ENCODE data around the gene DNM3.
"Not testable (repeated sequence)": the region's sequence is repeated elsewhere in the genome, so short reads cannot be mapped to it uniquely, and the experiment has no call there.

Gene DNM3

DNA sequence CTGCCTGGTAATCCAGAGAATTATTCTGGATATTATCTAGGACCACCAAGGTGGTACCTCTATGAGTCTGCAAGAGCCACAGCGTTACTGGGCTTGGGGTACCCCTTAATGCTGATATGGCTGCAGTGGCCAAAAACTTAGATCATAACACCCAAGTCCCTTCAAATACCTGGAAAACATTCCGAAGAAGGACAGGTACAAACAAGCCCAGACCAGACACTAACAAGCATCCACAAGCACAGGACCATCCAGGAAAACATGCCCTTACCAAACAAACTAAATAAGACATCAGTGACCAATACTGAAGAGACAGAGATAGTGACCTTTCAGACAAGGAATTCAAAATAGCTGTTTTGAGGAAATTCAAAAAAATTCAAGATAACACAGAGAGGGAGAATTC is 582.0 kb downstream of the DNM3 start:
- DNase-seq (ENCODE audit: low read depth): no peak

DNA sequence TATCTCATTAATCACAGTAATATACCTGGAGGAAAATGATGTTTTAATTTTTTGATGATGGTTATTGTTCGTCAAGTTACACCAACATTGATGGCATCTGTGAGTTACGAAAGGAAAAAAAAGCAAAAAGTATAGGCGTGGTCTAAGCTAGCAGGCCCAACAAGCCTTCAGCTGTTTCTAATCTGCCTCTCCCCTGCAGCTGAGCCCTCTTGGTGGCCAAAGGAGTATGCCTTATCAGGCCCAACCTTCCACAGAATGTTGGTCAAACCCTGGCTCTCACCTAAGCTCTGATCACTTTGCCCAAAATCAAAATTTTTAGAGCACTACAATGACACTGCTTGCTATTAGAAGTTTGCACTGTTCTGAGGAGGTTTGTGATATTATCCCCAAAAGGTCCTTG is 584.0 kb downstream of the DNM3 start:
- DNase-seq (ENCODE audit: low read depth): no peak

DNA sequence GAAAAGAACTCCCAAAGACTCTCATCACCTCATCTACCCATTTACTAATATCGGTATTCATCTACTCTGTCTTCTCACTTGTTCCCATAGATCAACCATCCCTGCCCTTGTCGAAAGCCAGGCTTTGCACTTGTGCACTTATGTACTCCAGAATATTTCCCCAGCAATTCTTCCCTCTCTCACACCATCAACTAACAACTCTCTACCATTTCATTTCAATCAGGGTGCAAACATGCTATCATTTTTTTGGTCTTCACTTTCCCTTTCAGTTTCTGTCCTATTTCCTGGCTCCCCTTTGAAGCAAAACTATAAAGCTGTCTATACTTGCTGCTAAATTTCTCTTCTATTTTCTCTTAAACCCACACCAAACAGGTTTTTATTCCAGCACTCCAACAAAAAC is 585.9 kb downstream of the DNM3 start:
- no peak for DNase-seq (ENCODE audit: low read depth)

DNA sequence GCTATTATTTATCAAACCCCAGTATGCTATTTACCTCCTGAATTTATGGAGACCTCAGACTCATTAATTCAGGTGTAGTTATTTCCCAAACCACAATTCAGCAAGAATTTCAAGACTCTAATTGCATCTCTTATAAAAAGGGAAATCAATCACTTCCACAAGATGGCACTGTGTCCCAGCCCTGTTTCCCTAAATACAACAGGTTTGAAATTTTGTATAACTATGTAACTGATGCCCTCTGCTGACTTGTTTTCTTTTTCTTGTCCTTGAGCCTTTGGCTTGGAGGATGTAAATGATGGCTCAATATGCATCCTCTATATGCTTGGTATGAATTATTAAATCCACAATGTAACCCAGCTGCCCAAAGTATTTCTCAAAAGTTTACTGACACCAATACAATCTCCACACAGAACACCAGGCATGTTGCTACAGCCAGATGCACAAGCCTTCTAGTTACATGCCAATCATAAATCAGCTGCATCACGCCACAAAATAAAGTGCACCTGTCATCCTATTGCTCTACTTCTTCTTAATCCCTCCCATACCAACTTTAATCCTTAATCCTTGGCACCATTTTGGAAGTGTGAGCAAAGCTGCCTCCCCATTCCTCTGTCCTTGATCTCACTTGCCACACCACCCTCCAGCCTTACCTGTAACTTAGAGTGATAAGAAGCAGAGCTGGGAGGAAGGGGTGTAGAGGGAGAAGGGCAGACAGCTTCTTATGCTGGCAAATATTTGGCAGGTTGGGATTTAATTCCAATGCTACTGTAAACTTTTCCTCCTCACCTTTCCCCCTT is 588.2 kb downstream of the DNM3 start:
- peak; percentile 60 for DNase-seq (ENCODE audit: low read depth)

DNA sequence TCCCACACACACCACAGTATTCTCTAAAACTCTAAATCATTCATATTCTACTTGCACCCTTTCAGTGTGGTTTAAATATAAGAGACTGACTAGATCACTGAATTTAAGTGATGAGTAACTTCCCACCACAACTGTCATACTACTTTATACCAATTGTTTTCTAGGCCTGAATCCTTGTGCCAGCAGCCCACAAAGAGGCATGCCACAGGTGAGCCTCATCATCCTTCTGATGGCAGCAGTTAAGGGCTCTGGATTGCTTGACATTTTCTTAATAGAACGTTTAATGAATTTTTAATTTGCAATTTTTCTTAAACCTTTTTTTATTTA is 588.8 kb downstream of the DNM3 start:
- DNase-seq (ENCODE audit: low read depth): no peak

DNA sequence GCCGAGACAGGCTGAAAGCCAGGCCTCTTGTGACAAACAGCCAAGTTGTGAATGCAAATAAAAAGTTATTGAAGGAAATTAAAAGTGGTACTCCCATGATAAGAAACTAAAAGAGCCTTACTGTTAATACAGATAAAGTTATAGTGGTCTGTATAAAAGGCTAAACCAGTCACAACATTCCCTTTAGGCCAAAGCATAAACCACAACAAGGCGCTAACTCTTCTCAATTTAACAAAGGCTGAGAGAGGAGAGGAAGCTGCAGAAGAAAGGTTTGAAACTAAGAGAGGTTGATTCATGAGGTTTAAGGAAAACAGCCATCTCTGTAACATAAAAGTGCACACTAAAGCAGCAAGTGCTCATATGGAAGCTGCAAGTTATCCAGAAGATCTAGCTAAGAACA is 589.9 kb downstream of the DNM3 start:
- no peak for DNase-seq (ENCODE audit: low read depth)

DNA sequence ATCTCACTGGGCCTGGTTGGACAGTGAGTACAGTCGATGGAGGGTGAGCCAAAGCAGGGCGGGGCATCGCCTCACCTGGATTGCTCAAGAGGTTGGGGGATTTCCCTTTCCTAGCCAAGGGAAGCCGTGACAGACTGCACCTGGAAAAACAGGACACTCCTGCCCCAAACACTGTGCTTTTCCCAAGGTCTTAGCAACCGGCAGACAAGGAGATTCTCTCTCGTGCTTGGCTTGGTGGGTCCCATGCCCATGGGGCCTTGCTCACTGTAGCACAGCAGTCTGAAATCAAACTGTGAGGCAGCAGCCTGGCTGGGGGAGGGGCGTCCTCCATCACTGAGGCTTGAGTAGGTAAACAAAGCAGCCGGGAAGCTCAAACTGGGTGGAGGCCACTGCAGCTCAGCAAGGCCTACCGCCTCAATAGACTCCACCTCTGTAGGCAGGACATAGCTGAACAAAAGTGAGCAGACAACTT is 590.5 kb downstream of the DNM3 start:
- no peak for DNase-seq (ENCODE audit: low read depth)

DNA sequence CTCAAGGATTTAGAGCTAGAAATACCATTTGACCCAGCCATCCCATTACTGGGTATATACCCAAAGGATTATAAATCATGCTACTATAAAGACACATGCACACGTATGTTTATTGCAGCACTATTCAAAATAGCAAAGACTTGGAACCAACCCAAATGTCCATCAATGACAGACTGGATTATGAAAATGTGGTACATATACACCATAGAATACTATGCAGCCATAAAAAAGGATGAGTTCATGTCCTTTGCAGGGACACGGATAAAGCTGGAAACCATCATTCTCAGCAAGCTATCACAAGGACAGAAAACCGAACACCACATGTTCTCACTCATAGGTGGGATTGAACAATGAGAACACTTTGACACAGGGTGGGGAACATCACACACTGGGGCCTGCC is 595.9 kb downstream of the DNM3 start:
- not testable (repeated sequence) for DNase-seq (ENCODE audit: low read depth)

DNA sequence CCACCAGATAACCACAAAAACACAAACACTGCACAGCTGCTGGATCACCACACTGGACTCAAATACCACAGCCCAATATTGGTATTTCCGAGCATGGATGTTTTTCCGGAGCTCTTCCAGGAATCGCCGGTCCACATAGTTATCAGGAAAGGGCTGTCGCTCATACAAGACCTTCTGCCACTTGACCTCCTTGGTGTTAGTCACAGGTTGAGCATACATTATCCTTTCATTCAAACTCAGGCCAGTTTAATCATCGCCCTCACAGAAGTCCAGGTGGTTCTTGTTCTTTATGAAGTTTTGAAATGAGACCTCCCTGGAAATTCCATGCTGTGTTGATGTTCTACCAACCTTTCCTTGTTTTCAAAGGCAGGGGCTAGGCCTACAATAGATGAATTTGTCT is 601.1 kb downstream of the DNM3 start:
- no peak for DNase-seq (ENCODE audit: low read depth)

DNA sequence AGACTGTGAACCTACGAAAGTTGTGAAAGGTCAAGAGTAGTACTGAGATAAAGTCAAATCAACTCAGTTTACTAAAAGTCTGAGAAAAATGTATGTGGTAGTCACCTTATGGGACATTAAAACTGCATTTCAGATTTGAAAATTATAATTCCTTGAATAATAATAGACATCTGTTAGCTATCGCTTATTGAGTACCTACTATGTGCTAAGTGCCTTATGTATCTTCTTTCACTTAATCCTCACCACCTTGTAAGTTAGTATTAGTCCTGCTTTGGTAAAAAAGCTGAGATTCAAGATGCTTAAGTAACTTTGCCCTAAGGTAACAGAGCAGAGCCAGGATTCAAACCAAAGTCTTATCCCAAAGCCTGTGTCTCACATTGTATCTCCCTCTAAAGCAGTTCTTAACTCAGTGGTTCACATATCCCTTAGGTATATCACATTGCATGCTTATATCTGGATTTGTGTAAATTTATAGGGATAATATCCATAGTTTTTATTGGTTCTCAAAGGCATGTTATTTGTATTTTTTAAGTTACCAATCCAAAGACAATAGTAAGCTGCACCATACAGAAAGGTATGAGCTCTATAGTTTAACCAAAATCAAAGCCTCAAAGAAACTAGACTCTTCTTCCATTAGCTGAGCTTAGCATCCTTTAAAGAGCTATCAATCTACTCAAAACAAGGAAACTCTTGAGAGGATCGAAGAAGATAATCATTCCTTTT is 601.7 kb downstream of the DNM3 start:
- DNase-seq (ENCODE audit: low read depth): no peak

DNA sequence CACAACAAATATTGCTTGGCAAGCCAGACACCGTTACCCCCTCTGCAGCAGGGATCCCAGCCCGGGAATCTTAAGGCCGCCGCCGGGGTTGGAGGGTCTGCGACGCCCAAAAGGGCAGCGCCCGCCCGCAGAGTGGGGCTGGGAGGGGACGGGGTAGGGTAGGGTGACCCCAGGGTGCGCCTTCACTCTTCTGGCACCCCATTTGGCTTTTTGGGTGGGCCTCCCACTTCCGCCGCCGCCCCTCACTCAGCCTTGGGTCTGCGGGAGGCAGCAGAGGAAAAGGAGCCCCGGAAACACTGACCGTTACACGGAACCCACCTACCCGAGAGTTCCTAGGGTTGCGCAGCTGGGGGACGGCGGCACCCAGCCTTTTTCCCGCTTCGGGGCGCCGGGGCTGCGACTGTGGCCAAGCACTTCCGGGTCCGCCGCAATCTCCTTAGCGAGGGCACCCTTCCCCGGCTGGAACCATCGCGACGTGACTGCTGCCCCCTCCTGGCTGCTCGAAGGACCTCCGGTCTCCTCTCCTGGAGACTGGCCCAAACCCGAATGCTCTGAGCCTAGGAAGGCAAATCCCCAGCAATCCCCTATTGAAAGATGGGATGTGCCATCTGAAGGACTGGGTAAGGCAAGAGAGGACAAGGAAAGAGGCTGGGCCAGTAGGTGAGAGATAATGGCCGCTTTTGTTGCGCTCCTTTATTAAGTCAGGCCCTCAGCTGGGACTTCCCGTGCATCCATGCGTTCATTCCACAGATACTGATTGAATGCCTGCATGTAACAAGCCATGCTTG is 602.6 kb downstream of the DNM3 start, which contains the start of gene PIGC:
PIGC (minus strand) TSS at position 404 of the 788 bp plus-strand sequence. CDS start 1,447 bp downstream, outside the sequence.
- DNase-seq (ENCODE audit: low read depth): peak; percentile 72

DNA sequence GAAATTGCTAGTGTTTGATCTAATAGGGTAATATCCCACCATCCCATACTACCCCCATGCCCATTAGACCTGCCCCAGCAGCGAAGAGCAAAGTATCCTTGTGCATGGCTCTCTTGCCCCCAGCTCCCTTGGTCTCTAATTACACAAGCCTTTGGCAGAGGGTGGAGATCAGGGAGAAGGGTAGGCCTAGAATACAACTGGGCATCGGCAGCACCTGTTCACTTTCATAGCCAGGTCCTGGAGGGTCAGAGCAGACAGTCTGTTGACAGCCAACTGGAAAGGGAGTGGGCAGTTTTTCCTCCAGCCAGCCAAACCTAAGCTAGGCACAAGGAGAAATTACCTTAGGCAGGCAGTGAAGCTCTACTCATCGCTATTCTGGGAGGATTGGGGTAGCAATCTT is 605.2 kb downstream of the DNM3 start:
- DNase-seq (ENCODE audit: low read depth): no peak

DNA sequence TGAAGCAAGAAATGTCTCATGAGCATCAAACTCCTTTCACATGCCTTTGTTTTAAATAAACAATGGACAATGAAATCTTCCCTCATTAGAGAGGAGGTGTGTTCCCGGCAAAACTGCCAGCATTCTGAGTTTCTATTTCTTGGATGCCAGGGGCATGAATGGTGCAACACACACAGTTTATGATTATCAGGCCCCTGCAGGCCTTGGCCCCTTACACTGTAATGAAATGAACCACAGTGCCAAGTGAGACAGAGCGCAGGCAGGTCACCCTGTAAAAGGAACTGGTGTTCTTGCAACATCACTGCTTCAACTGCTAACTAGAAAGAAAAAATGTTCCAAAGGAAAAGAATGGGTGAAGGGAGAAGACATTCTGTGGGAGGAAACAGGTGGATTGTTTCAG is 606.3 kb downstream of the DNM3 start:
- no peak for DNase-seq (ENCODE audit: low read depth)

DNA sequence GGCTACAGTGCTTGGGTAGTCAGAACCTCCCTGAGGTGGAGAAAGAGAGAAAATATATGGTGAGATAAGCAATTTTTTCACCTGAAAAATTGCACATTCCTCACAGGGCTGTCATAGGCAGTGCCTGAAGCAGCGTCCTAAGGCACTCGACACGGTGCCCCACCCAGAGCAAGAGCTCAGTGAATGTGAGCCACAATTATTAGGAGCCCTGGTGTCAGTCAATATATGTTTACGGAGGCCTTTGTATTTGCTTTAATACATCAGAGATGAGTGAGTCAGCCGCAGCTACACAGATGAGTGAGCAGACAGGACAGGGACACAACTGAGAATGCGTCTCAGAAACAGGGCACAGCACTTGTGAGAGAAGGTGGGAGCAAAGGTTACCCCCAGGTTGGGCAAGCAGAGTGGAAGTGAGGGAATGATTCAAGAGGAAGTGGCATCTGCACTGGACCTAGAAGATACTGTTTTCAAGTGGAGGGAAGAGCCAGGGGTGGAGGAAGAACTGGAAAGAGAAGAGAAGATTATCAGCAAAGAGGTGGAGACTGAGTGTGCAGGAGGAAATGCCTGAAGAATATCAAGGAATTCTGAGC is 607.8 kb downstream of the DNM3 start:
- DNase-seq (ENCODE audit: low read depth): no peak

DNA sequence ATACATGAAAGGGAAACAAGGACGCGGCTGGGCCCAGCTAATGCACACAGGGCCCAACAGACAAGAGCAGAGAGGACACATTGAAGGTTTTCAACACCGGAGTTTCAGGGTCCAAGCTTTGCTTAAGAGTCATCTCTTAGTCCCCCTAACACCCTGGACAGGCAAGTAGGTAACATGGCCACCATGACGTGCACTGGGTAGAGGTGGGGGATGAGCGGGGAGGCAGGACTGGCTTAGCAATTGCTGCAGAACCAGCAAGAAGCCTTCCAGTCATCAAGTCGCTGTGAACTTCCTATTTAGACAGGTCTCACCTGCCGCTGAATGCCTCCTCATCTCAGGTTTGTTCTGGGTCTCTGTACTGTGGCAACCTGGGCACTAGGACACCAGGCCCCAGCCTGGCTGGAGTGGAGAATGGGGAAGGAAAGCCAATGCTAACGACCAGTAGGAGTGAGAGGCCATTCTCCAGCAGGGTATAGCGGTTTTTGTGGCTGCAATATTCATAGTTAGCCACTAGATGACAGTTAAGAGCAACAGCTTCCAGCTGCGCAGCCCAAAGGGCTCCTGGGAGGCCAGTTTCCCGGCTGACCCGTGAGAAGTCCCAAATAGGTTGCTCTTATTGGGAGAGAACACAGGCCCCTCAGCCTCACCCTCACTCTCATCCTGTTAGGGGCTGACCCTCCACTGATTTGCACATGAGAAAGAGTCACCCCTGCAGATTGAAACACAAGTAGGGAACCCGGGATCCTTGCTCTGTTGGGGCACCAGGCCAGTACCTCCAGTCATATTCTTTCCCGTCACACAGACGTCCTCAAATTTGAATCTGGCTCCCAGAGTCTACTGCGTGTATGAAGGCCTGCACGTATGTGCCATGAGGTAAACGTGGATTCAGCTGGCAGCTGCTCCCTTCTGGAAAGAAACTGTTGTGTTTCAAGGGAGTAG is 608.6 kb downstream of the DNM3 start:
- peak; percentile 41 for DNase-seq (ENCODE audit: low read depth)

DNA sequence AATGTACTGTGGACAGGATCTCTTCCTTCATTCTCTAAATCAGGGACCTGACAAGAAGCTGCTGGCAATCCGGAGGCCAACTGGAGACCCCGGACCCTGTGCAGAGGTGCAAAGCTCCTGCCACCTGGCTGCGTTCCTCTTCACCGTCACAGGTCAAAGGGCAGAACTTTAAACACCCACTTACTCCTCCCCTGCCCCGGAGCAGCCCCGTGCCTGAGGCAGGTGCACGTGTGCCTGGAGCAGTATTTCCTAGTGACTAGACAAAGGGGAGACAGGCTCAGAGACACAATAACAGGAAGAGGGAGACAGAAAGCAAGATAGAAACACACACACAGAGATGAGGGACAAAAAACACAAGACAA is 609.2 kb downstream of the DNM3 start:
- DNase-seq (ENCODE audit: low read depth): no peak

DNA sequence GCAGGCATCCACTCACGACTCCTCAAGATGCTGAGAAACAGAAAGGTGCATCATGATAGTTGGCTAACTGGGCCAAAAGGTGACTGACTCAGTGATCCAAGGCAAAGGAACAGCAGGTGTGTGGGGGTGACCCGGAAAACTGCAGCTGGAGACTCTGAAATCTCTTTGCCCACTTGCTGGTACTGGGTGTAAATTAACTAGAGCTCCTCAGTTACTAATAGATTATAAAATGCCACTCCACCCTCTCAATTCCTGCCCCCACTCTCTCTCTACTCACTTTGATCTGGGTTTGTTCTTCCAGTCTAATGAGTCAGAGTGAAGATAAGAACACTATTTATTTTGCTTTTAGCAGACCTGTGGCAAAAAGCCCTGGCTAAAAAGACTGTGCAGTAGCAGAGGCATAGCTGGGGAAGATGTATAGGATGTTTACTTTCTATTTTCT is 609.7 kb downstream of the DNM3 start:
- DNase-seq (ENCODE audit: low read depth): no peak

DNA sequence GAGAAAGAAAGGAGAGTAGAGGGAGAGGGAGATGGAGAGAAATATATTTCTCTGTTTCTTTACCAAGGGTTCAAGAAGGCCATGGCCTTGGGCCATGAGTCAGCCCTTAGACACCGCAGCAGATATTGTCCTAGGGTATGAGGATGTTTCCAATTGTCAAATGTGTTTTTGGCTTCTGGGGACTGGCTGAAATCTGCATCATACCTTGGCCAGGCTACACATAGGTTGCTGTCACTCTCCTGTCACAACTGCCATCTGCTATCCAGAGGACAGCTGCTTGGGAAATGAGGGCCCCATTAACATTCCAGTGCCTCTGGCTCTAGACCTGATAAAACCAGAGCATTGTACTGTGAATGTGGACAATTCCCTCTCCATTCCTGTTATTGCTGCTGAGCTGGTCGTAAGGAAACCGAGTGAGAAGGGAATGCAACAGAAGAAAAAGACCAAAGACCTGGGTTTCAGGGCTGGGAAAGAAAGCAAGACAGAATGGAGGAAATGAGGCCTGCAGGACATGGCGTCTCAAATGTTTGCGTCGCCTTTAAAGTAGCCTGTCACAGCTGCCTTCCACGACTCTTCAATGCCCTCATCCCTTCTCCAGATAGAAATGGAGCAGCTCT is 611.3 kb downstream of the DNM3 start:
- no peak for DNase-seq (ENCODE audit: low read depth)

DNA sequence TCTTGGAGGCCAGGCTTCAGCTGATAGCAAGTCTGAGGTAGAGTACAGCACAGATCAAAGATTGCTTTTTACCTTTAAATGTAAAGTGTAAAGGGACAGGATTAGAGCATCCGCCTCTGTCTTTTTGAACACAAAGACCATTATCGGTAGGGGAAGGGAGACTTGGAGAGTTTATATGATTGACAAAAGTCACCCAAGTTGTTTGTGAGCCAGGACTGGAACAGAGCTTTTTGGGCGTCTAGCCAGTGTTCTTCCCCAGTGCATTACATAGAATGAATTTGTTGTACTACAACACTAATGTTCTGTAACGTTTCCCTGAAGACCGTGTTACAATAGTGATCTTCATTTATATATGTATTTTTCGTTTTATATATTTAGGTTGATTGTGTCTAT is 611.9 kb downstream of the DNM3 start:
- no peak for DNase-seq (ENCODE audit: low read depth)

DNA sequence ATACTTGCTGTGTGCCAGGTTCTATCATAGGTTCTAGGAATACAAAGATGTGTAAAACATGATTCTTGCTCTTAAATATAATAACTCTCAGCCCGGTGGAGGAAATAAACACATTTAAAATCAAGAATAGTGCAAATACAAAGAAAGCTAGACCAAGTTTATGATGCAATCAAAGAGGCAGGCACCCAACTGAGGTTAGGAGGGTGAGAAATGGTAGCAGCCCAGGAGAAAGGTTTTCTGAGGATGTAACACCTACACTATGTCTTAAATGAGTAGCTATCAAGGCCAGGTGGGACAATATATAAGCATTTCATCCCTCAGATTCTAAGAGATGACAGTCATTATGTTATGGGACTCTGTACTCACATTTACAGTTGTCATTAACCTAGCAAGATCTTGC is 612.3 kb downstream of the DNM3 start:
- no peak for DNase-seq (ENCODE audit: low read depth)

DNA sequence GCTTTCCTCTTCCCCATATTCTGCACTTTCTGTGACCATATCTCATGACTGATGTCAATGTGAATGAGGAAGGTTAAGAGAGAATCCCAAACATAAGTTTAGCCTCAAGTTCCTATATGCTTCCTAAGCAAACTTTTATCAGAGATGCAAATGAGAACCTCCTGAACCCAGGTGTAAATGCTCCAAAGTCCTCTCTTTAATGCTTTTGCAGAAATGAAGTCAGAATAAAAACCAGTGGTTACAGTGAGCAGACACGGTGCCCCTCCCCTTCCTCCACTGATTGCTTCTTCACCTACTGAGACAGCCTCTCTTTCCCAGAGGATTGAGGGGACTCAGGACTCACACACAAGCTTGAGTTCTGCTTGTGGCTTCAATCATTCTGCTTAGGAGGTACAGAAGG is 614.2 kb downstream of the DNM3 start:
- DNase-seq (ENCODE audit: low read depth): no peak
